H9 (cell line): ENCODE measurements around the gene LACRT. TPM values are rescaled to one million over a fixed set of nuclear protein-coding genes. Genes with fewer than 3 reads are reported as not detected.

Source experiments
- DNase-seq: peaks from one replicate; pipeline ENCODE4 v3.0.0-alpha.2; 2017
- H2AFZ ChIP-seq: one replicate; pipeline ENCODE4 v1.6.1; 2013; ENCODE audit warnings: mild to moderate bottlenecking, low read length, control low read depth, moderate library complexity
- H2AK5ac ChIP-seq: 2 replicates; pipeline ENCODE4 v1.6.1; 2013; ENCODE audit warnings: low read length, control low read depth, mixed read lengths; ENCODE audit not compliant: insufficient read length
- H2BK120ac ChIP-seq: one replicate; pipeline ENCODE4 v1.6.1; 2013; ENCODE audit warnings: low read depth, mild to moderate bottlenecking, low read length, control low read depth, inconsistent platforms; ENCODE audit not compliant: poor library complexity, severe bottlenecking
- H2BK12ac ChIP-seq: 2 replicates; pipeline ENCODE4 v1.6.1; 2013; ENCODE audit warnings: low read length, control low read depth, mixed read lengths, low read depth; ENCODE audit not compliant: insufficient read length
- H2BK15ac ChIP-seq: 2 replicates; pipeline ENCODE4 v1.6.1; 2013; ENCODE audit warnings: low read depth, low read length, control low read depth
- H2BK20ac ChIP-seq: one replicate; pipeline ENCODE4 v1.6.1; 2013; ENCODE audit warnings: low read depth, mild to moderate bottlenecking, low read length, control low read depth, inconsistent platforms; ENCODE audit not compliant: poor library complexity, severe bottlenecking
- H2BK5ac ChIP-seq: 2 replicates; pipeline ENCODE4 v1.6.1; 2013; ENCODE audit warnings: low read length, control low read depth, mixed read lengths; ENCODE audit not compliant: insufficient read length
- H3K14ac ChIP-seq: 2 replicates; pipeline ENCODE4 v1.6.1; 2013; ENCODE audit warnings: low read length, control low read depth; ENCODE audit not compliant: insufficient read depth
- H3K18ac ChIP-seq: 2 replicates; pipeline ENCODE4 v1.6.1; 2013; ENCODE audit warnings: low read depth, mild to moderate bottlenecking, mixed read lengths, low read length, control low read depth; ENCODE audit not compliant: insufficient read length
- H3K23ac ChIP-seq: 2 replicates; pipeline ENCODE4 v1.6.1; 2013; ENCODE audit warnings: low read length, control low read depth, mixed read lengths, low read depth; ENCODE audit not compliant: insufficient read length
- H3K23me2 ChIP-seq: 2 replicates; pipeline ENCODE4 v1.6.1; 2013; ENCODE audit warnings: low read depth, mild to moderate bottlenecking, mixed read lengths, low read length, control low read depth; ENCODE audit not compliant: insufficient read length, poor library complexity, severe bottlenecking
- H3K27ac ChIP-seq: 2 replicates; pipeline ENCODE4 v1.5.1; 2013; ENCODE audit warnings: low read length, control low read depth, mixed read lengths, low read depth; ENCODE audit not compliant: insufficient read length
- H3K27me3 ChIP-seq: 2 replicates; pipeline ENCODE4 v1.6.1; 2013; ENCODE audit warnings: low read length, control low read depth, inconsistent platforms; ENCODE audit not compliant: insufficient read depth
- H3K4ac ChIP-seq: 2 replicates; pipeline ENCODE4 v1.6.1; 2013; ENCODE audit warnings: low read depth, mild to moderate bottlenecking, control low read depth, inconsistent platforms, low read length, moderate library complexity
- H3K4me1 ChIP-seq: 2 replicates; pipeline ENCODE4 v1.6.1; 2013; ENCODE audit warnings: low read length, control low read depth, inconsistent platforms; ENCODE audit not compliant: insufficient read depth
- H3K4me2 ChIP-seq: 2 replicates; pipeline ENCODE4 v1.6.1; 2013; ENCODE audit warnings: low read length, control low read depth, mixed read lengths; ENCODE audit not compliant: insufficient read length, insufficient read depth
- H3K56ac ChIP-seq: 2 replicates; pipeline ENCODE4 v1.6.1; 2013; ENCODE audit warnings: low read depth, mild to moderate bottlenecking, mixed read lengths, low read length, control low read depth; ENCODE audit not compliant: insufficient read length
- H3K79me1 ChIP-seq: 2 replicates; pipeline ENCODE4 v1.6.1; 2013; ENCODE audit warnings: low read depth, mild to moderate bottlenecking, moderate library complexity, low read length, control low read depth, inconsistent platforms; ENCODE audit not compliant: insufficient read depth, poor library complexity, severe bottlenecking
- H3K79me2 ChIP-seq: 2 replicates; pipeline ENCODE4 v1.6.1; 2013; ENCODE audit warnings: low read length, control low read depth, inconsistent platforms; ENCODE audit not compliant: insufficient read depth
- H3K9ac ChIP-seq: 2 replicates; pipeline ENCODE4 v1.6.1; 2013; ENCODE audit warnings: low read length, control low read depth, mixed read lengths; ENCODE audit not compliant: insufficient read length; ENCODE audit errors: extremely low read depth
- H3K9me3 ChIP-seq: one replicate; pipeline ENCODE4 v1.6.1; 2013; ENCODE audit warnings: low read depth, low read length, inconsistent platforms; ENCODE audit not compliant: control insufficient read depth
- H3T11ph ChIP-seq: one replicate; pipeline ENCODE4 v1.6.1; 2013; ENCODE audit warnings: mild to moderate bottlenecking, low read length, control low read depth, inconsistent platforms
- H4K20me1 ChIP-seq: one replicate; pipeline ENCODE4 v1.6.1; 2013; ENCODE audit not compliant: control insufficient read depth, insufficient read length, insufficient read depth
- H4K5ac ChIP-seq: 2 replicates; pipeline ENCODE4 v1.6.1; 2013; ENCODE audit warnings: low read depth, mild to moderate bottlenecking, mixed read lengths, low read length, control low read depth; ENCODE audit not compliant: insufficient read length
- H4K8ac ChIP-seq: replicated peaks from 2 replicates; pipeline ENCODE4 v1.6.1; 2013; ENCODE audit warnings: low read length, control low read depth, mixed read lengths, low read depth; ENCODE audit not compliant: insufficient read length
- H4K91ac ChIP-seq: 2 replicates; pipeline ENCODE4 v1.6.1; 2013; ENCODE audit warnings: low read depth, mild to moderate bottlenecking, moderate library complexity, mixed read lengths, low read length, control low read depth; ENCODE audit not compliant: insufficient read length
- H3K27ac Mint-ChIP-seq, 3 experiments: 2 replicates in 2 of 3; 3 replicates in 1 of 3; pipeline ENCODE4 v1.8.0; 2020 to 2021; ENCODE audit warnings: mixed read lengths in 3 of 3, mild to moderate bottlenecking in 1 of 3, moderate library complexity in 1 of 3
- H3K27me3 Mint-ChIP-seq: 2 replicates; pipeline ENCODE4 v1.8.0; 2021; ENCODE audit warnings: low read depth, mild to moderate bottlenecking, moderate library complexity, mixed read lengths
- H3K36me3 Mint-ChIP-seq, 3 experiments: 2 replicates in 2 of 3; 3 replicates in 1 of 3; pipeline ENCODE4 v1.8.0; 2020 to 2021; ENCODE audit warnings: low read depth in 3 of 3, mixed read lengths in 3 of 3; ENCODE audit not compliant: insufficient read depth in 1 of 3
- H3K4me1 Mint-ChIP-seq, 2 experiments: 2 replicates each; pipeline ENCODE4 v1.8.0; 2020; ENCODE audit warnings: mixed read lengths in 2 of 2
- H3K4me3 Mint-ChIP-seq, 2 experiments: 2 replicates in 1 of 2; 3 replicates in 1 of 2; pipeline ENCODE4 v1.8.0; 2020 to 2021; ENCODE audit warnings: mild to moderate bottlenecking in 2 of 2, mixed read lengths in 2 of 2, moderate library complexity in 1 of 2
- H3K9me3 Mint-ChIP-seq, 2 experiments: 2 replicates in 1 of 2; 3 replicates in 1 of 2; pipeline ENCODE4 v1.8.0; 2020; ENCODE audit warnings: mild to moderate bottlenecking in 2 of 2, mixed read lengths in 2 of 2, moderate library complexity in 1 of 2
- WGBS: extraction: QIAGEN DNeasy Blood & Tissue Kit; methylation state at CpG from one replicate; pipeline ENCODE4 v1.1.7; 2013; ENCODE audit warnings: missing lambda C conversion rate, low lambda C conversion rate, mixed read lengths; ENCODE audit not compliant: insufficient read length; ENCODE audit errors: extremely low coverage; 5-methylcytosine and 5-hydroxymethylcytosine counted together
- total RNA-seq: library from RNA; stranded (reverse); gene quantifications from 2 replicates; pipeline ENCODE4 v1.2.1, GENCODE V29; 2021
- TF ChIP-seq, protein P1 (sequence below): fragments of 200-600 bp; sonication (generic); conservative IDR thresholded peaks from 3 replicates; pipeline ENCODE4 v1.8.0; 2021; ENCODE audit warnings: antibody characterized with exemption, mild to moderate bottlenecking

Gene LACRT
- total RNA-seq, 1 experiment from 2014 or later, result not detected

DNA sequence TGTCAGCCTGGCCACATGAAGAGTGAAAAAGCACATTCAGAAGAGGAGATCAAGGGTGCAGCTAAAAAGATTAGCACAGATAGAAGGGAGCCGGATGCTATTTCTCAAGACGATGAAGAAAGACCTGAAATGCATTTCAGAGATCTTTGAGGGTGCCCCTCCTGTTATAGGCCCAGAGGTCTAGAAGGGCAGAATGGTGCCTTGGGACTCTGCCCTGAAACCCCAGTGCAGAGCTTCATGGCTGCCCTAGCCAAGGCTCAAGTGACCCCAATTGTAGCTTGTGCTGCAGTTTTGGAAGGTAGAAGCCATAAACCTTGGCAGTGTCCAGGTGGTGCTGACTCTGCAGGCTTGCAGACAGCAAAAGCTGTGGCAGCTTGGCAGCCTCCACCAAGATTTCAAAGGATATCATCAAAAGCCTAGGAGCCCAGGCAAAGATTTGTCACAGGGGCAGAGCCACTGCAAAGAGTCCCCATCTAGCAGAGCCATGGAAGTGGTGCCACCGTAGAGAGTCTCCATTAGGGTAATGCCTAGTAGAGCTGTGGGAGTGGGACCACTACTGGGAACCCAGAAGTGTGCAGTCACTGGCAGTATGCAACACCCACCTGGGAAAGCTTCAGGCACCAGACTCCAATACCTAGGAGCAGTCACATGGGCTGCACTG, 6.4 kb downstream of the LACRT start:
- Histone ChIP-seq H2BK15ac (no peak overlapping the region), H4K5ac (no peak overlapping the region), H3K56ac (no peak overlapping the region), H3K4ac (no peak overlapping the region), H2BK20ac (no peak overlapping the region), H3K9ac (no peak overlapping the region), H2BK12ac (no peak overlapping the region), H4K20me1 (no peaks in the 10 kb centered on the region), H3K18ac (no peak overlapping the region), H3K4me2 (no peak overlapping the region), H2BK5ac (no peak overlapping the region), H2AFZ (no peak overlapping the region), H3K23ac (no peak overlapping the region), H3K27ac (no peak overlapping the region), H4K91ac (no peak overlapping the region), H3T11ph (no peak overlapping the region), H3K79me1 (no peaks in the 10 kb centered on the region), H3K79me2 (no peaks in the 10 kb centered on the region), H2AK5ac (no peak overlapping the region), H3K4me1 (no peaks in the 10 kb centered on the region), H3K14ac (no peak overlapping the region), H3K23me2 (no peaks in the 10 kb centered on the region), H3K27me3 (no peaks in the 10 kb centered on the region), H2BK120ac (no peak overlapping the region), H4K8ac (no peak overlapping the region), H3K9me3 (no peaks in the 10 kb centered on the region)
- no CpG with 5 or more reads among the region's 3 CpGs for WGBS
- TF ChIP-seq, protein P1, sequence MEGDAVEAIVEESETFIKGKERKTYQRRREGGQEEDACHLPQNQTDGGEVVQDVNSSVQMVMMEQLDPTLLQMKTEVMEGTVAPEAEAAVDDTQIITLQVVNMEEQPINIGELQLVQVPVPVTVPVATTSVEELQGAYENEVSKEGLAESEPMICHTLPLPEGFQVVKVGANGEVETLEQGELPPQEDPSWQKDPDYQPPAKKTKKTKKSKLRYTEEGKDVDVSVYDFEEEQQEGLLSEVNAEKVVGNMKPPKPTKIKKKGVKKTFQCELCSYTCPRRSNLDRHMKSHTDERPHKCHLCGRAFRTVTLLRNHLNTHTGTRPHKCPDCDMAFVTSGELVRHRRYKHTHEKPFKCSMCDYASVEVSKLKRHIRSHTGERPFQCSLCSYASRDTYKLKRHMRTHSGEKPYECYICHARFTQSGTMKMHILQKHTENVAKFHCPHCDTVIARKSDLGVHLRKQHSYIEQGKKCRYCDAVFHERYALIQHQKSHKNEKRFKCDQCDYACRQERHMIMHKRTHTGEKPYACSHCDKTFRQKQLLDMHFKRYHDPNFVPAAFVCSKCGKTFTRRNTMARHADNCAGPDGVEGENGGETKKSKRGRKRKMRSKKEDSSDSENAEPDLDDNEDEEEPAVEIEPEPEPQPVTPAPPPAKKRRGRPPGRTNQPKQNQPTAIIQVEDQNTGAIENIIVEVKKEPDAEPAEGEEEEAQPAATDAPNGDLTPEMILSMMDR, result no peak
- peaks cover 21 to 30% of the 10 kb centered on the region in 2 experiments for H3K9me3 Mint-ChIP-seq
- no peak overlapping the region for H3K4me3 Mint-ChIP-seq
- peaks cover 62% of the 10 kb centered on the region for H3K27me3 Mint-ChIP-seq
- H3K27ac Mint-ChIP-seq, result no peak overlapping the region
- peaks cover 9 to 16% (median 13%) of the 10 kb centered on the region in 3 experiments; a peak in 6 of 7 replicates for H3K36me3 Mint-ChIP-seq
- peaks cover 2 to 3% of the 10 kb centered on the region in 2 experiments; a peak in 2 of 4 replicates for H3K4me1 Mint-ChIP-seq
- DNase-seq, result peak; percentile 14
